Activated CD4-positive, alpha-beta T cell treated with anti-CD3 and anti-CD28 coated beads, Interleukin-2, amount 50 U/mL, for 4 hours (primary cell): Measurements from ENCODE around the gene GARRE1.
"Not testable (repeated sequence)": the region's sequence is repeated elsewhere in the genome, so short reads cannot be mapped to it uniquely, and the experiment has no call there.

ENCODE experiments used
- DNase-seq, 2 experiments: peaks; one replicate each; pipeline ENCODE4 v3.0.0-alpha.2; 2020

GARRE1 gene, protein sequence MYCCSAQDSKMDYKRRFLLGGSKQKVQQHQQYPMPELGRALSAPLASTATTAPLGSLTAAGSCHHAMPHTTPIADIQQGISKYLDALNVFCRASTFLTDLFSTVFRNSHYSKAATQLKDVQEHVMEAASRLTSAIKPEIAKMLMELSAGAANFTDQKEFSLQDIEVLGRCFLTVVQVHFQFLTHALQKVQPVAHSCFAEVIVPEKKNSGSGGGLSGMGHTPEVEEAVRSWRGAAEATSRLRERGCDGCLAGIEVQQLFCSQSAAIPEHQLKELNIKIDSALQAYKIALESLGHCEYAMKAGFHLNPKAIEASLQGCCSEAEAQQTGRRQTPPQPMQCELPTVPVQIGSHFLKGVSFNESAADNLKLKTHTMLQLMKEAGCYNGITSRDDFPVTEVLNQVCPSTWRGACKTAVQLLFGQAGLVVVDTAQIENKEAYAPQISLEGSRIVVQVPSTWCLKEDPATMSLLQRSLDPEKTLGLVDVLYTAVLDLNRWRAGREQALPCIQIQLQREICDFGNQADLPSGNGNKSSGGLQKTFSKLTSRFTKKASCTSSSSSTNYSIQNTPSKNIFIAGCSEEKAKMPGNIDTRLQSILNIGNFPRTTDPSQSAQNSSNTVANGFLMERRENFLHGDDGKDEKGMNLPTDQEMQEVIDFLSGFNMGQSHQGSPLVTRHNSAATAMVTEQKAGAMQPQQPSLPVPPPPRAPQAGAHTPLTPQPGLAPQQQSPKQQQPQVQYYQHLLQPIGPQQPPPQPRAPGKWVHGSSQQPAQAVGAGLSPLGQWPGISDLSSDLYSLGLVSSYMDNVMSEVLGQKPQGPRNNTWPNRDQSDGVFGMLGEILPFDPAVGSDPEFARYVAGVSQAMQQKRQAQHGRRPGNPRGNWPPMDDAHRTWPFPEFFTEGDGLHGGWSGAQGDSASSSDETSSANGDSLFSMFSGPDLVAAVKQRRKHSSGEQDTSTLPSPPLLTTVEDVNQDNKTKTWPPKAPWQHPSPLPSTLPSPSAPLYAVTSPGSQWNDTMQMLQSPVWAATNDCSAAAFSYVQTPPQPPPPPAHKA (N-terminal part only)

DNA sequence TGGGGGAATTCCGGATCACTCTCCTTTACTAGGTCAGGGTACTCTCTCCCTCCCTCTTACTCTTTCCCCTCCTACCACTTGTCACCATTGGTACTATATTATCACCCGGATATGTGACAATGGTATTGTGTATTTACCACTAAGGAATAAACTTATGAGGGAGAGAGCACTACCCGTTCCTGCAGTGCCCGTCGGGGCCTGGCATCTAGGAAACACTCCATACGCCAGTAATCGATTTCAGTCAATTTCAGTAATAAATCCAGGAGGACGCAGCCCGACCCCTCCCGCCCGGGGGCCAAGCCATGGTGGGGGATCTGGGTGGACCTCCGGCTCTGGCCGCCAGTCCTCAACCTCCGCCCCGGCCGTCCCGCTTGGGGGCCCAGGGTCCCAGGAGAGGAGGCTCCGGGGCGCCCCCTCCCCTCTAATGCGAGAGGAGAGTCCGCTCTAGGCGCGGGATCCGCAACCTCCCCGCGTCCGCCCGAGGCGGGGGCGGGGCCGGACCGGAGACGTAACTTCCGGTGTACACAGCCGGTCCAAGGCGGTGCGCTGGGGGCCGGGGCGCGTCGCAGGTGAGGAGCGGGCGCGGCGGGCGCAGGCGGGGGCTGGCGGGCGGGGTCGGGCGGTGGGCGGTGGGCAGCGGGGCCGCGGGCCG is at the start of gene GARRE1:
Gene GARRE1 (plus strand): TSS at position 509 of the 652 bp plus-strand sequence. CDS start 45,920 bp downstream, outside the sequence.
- DNase-seq, result peak; percentile 73 to 74

DNA sequence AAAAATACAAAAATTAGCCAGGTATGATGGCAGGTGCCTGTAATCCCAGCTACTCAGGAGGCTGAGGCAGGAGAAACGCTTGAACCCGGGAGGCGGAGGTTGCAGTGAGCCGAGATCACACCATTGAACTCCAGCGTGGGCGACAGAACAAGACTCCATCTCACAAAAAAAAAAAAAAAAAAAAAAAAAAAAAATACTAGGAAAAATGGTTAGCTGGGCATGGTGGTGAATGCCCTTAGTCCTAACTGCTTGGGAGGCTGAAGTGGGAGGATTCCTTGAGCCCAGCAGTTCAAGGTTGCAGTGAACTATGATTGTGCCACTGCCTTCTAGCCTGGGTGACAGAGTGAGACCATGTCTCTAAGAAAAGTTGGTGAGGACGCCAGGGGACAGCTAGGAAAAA is 49.0 kb upstream of the GARRE1 start:
- not testable (repeated sequence) for DNase-seq

DNA sequence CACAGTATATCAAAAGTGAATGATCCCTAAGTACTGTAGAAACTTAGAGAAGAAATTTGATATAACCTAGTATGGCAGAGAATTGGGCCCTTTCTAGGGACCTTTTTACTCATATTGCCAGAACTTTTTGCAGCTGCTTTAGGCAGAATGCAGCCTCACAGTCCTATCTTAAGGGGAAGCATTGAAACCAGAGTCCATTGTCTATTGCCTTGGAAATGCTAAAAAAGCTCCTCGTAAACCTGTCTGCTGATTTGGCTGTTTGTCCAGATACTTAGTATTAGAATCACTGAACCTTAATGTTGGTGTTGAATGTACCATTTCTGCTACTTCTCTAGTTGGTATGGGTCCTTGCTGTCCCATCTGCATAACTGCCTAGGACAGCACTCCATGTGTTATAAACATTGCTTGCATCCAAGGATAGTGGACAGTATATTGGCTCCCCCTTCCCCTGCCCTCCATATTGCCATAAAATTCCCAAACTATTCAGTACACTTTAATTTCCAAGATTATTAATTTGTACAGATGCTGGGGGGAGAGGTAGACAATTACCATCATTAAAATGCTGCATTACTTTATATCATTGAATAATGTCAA is 46.0 kb upstream of the GARRE1 start:
- no peak for DNase-seq

DNA sequence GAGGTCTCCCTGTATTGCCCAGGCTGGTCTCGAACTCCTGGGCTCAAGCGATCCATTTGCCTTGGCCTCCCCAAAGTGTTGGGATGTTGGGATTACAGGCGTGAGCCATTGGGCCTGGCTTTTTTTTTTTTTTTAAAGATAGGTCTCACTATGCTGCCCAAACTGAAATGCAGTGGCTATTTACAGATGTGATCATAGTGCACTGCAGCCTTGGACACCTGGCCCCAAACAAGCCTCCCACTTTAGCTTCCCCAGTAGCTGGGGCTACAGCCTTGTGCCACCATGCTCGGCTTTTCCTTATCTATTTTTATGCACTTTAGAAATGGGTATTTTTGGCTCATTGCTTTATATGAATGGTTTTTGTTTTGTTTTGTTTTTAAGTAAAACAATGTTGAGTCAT is 44.6 kb upstream of the GARRE1 start:
- DNase-seq, result no peak

DNA sequence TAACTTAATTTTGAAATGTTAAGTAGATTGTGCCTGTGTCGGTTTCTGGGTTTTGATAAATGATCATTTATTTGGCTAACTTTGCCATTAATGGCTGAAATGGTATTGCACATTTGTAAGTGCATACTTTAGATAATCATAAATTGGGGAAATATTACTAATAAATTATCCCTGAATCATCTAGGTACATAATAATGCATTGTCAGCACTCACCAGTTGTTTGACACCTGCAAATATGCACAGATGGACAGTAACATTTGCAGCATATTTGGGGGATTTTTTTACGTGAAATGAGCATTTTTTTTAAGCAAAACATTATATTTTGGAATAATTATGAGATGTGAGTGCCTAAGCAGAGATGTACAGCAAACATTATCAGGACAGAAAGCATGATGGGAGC is 41.1 kb upstream of the GARRE1 start:
- no peak for DNase-seq

DNA sequence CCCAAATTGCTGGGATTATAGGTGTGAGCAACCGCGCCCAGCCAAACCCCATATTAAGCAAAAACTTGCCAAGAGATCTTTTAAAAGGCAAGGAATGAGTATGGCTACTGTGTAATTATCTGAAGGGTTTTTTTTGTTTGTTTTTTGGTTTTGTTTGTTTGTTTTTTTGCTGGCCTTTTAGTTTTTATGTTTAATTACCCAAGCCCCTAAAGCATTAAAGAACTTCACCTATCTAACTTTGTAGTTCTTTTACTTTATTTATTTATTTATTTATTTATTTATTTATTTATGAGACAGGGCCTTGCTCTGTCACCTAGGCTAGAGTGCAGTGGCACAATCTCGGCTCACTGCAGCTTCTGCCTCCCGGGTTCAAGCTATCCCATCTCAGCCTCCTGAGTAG is 40.3 kb upstream of the GARRE1 start:
- no peak for DNase-seq

DNA sequence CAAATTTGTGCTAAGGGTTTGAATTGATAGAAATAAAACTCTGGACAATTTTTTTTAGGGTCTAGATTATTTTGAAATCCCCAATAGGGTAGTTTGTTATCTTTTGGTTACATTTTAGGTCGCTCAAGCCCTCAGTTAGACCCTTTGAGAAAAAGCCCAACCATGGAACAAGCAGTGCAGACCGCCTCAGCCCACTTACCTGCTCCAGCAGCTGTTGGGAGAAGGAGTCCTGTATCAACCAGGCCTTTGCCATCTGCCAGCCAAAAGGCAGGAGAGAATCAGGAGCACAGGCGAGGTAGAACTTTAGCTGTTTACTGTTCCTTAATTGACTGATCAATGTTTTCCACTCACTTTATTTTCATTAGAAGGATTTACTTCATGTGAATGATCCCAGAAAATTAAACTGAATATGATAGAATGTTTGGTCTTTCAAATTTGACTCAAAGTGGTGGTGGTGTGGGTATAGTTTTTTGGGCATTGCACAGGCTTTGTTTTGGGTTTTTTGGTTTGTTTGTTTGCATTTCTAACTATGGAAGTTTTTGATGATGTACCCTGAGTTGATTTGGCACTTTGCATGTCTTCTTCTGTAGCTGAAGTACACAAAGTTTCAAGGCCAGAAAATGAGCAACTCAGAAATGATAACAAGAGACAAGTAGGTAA is 39.2 kb upstream of the GARRE1 start:
- no peak for DNase-seq

DNA sequence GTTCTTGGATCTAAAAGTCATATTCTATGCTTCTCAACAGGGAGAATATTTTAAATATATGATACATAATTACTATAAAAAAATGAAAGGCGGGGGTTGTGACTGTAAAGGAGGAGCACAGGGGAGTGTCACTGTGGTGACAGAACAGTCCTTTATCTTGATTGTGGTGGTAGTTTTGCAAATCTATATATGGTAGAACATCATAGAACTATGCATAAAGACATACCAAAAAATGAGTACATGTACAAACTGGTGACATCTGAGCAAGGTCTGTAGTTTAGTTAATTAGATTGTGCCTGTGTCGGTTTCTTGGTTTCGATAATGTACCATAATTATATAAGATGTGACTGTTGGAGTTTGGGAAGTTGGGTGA is 38.7 kb upstream of the GARRE1 start:
- no peak for DNase-seq

DNA sequence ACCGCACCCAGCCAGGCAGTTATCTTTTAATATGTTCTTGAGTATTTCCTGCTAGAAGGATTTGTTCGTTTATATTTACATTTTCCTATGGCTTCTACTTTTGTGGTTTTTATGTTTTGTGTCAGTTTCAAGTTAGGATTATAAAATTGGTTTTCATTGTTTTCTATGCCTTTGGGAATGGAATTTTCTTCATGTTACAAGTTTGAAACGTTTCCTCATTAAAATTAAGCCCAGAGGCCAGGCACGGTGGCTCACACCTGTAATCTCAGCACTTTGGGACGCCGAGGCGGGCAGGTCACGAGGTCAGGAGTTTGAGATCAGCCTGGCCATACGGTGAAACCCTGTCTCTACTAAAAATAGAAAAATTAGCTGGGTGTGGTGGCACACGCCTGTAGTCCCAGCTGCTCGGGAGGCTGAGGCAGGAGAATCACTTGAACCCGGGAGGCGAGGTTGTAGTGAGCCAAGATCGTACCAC is 37.6 kb upstream of the GARRE1 start:
- DNase-seq, result not testable (repeated sequence)

DNA sequence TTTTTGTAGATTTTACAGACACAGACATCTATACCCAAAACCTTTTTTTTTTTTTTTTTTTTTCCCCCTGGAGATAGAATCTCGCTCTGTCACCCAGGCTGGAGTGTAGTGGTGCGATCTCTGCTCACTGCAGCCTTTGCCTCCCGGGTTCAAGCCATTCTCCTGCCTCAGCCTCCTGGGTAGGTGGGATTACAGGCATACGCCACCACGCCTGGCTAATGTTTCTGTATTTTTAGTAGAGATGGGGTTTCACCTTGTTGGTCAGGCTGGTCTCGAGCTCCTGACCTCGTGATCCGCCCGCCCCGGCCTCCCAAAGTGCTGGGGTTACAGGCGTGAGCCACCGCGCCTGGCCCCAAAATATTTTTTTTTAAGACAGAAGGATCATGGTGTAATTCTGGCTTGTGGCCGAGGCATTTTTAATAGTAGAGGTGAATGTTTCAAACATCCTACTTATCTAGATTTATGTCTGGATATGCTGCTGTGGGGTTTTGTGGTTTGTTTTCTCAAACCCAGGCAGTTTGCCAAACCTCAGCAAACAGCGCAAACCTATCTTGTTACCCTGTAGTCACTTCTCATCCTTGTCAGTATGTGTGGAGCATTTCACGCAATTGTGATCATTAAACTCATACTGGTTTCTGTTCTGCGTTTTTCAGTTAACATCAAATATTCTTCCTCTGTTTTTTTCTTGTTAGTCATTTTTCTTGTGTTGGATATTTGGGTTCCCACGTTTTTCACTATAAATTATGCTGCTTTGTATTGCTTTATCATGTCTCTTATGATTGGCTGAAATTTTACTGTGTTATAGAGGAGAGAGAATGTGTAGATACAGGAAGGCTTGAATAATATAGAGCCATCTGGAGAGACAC is 36.2 kb upstream of the GARRE1 start:
- peak; percentile 35 to 45 for DNase-seq

DNA sequence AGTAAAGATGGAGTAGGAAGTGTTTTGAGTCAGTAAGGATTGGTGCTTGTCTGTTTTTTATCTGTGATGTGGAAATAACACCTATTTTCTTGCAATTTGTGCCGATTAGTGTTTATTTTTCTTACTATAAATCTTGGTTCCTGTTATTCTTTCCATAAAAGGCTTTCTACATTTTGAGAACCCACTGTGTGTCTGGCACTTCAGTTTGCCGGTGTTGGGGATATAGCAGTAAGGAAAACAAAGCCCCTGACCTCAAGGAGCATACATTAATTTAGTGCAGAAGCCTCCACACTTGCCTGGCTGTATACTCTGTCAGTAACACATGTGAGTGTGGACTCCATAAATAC is 35.6 kb upstream of the GARRE1 start:
- DNase-seq, result no peak

DNA sequence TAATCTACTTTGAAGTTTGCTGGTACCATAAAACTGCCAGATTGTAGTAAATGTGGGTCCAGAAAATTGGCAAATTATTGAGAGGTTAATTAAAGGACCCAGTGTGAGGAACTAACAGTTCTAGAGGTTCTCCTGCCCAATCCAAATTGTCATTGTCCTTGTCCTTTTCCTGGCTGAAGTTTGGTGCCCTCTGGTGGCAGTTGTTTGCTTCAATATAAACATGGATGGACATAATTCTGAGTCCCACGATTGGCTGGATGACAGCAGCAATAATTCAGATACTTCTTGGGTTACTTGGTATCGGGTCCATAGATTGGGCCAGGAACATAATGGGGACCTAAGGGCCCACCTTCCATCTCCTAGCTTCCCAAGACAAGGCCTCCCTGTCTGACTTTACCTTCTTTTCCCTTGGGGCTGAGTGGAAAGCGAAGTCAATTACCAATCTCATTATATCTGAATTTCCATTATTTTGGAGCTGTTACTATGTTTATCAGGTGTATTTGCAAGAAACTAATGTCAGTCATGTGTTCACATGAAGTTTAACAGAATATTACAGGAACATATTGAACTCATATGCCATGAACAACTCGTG is 33.8 kb upstream of the GARRE1 start:
- DNase-seq, result peak; percentile 52 to 59

DNA sequence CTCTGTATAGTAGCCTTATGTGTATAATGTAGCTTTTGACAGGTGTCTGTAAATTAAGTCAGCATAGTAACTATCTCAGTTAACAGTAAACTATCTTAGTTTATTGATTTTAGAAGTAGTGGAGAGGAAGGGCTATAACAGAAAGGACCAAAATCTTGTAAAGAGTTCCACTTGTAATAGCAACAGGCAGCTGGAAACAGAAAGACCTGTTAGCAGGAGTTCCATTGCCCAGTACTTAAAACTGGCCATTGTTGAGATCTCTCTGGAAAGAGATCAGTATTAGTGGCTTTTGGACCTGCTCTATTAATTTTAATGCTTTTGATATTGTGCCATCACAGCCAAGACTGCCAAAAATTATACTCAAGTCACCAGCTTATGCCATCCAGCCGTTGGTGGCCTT is 32.0 kb upstream of the GARRE1 start:
- DNase-seq, result no peak

DNA sequence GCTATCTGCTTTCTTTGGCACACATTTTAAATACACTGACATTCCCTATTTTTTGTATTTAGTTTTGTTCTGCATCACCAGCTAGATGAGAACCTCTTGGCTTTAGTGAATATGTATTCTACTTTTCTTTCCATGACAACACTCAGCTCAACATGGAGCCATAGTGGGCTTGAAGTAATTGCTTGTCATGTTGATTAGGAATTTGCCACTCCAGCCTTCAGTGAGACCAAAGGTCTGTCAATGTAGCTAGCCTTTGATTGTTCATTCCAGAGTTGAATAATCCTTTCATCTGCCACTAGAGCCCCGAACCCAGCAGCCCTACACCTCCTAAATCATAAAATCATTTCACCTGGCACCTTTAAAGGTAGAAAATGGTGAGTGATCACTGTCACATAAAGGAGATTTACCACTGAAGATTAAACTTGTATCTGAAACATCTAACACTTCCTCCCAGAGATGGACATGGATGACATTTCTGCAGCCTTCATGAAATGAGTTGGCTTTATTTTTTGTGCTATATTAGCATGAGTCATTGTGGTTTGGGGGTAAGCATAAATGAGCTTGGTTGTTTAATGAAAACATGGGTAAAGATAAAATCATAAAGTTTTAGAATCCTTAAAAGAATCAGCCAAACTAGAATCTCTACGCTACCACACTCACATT is 29.2 kb upstream of the GARRE1 start:
- no peak for DNase-seq

DNA sequence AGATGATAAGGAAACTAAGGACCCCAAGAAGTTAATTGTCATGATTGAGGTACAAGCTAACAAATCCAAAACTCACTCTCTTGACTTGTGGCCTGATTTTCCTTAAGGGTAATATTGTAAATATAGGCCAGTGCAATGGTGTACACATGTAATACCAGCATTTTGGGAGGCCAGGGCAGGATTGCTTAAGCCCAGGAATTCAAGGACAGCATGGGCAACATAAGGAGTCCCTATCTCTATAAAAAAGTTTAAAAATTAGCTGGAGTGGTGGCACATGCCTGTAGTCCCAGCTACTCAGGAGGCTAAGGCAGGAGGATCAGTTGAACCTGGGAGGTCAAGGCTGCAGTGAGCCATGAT is 28.7 kb upstream of the GARRE1 start:
- DNase-seq, result no peak

DNA sequence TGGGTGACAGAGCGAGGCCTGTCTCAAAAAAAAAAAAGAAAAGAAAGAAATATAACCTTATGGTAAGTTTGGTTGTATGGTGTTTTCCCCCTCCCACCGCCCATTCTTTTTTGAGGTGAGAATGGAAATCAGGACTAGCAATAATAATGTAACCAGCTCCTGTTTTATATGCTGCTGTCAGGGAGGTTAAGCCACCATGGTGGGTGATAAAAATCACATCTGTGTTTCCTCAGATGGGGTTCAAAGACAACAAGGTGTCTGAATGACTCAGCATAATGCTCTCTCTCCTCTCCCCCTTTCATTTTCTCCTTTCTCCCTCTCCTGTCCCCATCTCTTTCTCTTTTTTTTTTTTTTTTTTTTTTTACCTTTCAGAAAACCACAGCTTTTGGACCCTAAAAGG is 28.3 kb upstream of the GARRE1 start:
- DNase-seq, result no peak

DNA sequence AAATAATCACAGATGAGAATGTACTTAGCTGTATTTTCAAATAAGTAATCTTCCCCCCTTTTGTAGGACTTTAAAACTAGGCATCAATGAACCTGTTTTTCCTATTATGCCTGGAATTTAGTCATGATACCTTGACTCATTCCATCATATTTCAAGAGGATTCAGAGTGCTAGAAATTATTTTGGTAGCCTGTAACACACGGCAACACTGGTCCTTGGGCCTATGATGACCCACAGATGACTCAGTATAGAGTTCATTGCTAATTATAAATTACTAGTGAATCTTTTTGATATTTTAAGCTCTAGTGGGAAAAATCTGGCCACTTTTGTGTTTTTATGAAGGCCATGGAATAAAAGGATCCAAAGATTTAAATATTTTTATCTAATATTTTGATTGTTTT is 26.0 kb upstream of the GARRE1 start:
- DNase-seq, result no peak

DNA sequence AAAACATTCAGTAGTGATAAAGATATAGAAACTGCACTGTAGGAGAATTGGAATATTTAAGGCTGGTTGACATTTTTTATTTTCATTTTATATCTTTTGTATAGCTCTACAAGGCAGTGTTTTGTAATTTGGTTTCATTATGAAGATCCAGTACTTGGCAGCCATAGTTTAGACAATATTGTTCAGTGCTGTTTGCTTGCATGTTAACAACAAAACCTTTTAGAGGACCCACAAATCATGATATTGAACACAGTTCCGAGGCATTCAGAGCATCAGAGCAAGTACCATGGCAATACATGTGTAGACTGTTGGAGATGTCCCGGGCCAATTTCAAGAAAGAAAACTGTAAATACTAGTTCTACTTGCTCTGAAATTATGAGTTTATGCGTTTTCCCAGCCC is 25.6 kb upstream of the GARRE1 start:
- no peak for DNase-seq

DNA sequence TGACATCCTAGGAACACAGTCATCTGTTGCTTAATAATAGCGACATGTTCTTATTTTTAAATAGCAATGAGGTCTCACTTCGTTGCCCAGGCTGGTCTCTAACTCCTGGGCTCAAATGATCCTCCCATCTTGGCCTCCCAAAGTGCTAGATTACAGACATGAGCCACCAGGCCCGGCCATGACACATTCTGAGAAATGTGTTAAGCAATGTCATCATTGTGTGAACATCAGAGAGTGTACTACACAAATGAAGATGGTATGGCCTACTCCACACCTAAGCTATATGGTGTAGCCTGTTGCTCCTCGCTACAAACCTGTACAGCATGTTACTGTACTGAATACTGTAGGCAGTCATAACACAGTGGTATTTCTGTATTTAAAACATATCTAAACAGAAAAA is 24.6 kb upstream of the GARRE1 start:
- no peak for DNase-seq

DNA sequence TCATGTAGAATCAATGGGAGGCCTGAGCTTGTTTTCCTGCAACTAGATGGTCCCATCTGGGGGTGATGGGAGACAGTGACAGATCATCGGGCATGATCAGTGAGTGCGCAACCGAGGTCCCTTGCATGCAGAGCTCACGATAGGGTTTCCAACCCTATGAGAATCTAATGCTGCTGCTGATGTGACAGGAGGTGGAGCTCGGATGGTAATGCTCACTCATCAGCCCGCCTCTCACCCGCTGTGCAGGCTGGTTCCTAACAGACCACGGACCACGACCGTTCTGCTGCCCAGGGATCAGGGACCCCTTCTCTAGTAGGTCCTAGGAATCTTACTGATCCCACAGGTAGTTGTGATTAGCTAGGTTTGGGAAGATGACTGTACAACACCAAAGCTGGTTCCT is 23.5 kb upstream of the GARRE1 start:
- DNase-seq, result no peak
